ENCODE results near the gene CCDC7. TPM values are rescaled to one million over a fixed set of nuclear protein-coding genes. Genes with fewer than 3 reads are reported as not detected.

Gene CCDC7
- total and polyA plus RNA-seq, 2 experiments from 2014 or later = 0.83 to 1.6 TPM

DNA sequence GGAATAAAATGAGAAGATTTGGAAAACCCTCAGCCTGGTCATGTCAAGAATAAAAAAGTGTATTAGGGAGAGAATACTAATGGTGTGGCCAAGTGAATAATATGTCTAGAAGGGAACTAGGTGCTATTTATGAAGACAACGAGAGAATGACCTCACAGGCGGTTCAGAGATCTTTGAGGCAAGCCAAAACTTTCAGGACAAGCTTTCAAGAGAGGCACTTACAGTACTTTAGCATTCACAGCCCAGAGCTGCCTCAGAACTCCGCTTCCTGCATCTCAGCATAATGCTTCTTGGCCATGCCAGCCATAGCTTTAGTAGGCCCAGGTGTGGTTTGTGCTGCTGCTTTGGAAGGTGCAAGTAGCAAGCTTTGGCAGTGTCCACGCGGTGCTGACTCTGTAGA, 37.2 kb upstream of the CCDC7 start:
- Mint-ChIP-seq H3K9me3 (no peaks in the 10 kb centered on the region), H3K4me1 (no peaks in the 10 kb centered on the region), H3K27me3 (ENCODE audit: insufficient read depth, low read depth, poor library complexity) (no peaks in the 10 kb centered on the region), H3K4me3 (no peak overlapping the region), H3K27ac (no peak overlapping the region), H3K36me3 (ENCODE audit: low read depth) (no peaks in the 10 kb centered on the region)
- H3K36me3 ChIP-seq (ENCODE audit: insufficient read depth) = no peaks in the 10 kb centered on the region
- H3K27me3 ChIP-seq (ENCODE audit: insufficient read depth) = no peaks in the 10 kb centered on the region
- ATAC-seq = no peak
- no peak overlapping the region; the same call in 1 of the 2 replicates for H2AFZ ChIP-seq
- no peak for DNase-seq (ENCODE audit: low spot score)
- no peaks in the 10 kb centered on the region for H3K9me2 ChIP-seq (ENCODE audit: insufficient read depth)
- no peaks in the 10 kb centered on the region for H3K79me2 ChIP-seq (replicated peaks; ENCODE audit: insufficient read depth)
- H3K27ac ChIP-seq (ENCODE audit: low read depth) = no peak overlapping the region
- no peak overlapping the region for H3K4me3 ChIP-seq
- TF ChIP-seq ETS1 (IDR thresholded peaks at IDR 0.05) = no peak
- no peak for TF ChIP-seq JUNB (IDR thresholded peaks at IDR 0.05; ENCODE audit: unreplicated experiment)
- no peak for TF ChIP-seq REST (IDR thresholded peaks at IDR 0.05; ENCODE audit: unreplicated experiment)
- no peak for TF ChIP-seq EZH2phosphoT487 (IDR thresholded peaks at IDR 0.05; ENCODE audit: unreplicated experiment)
- no peak for TF ChIP-seq CREB1 (CRISPR knock-in tag; IDR thresholded peaks at IDR 0.05; ENCODE audit: low read depth)
- TF ChIP-seq ZNF331 (CRISPR knock-in tag; IDR thresholded peaks at IDR 0.05; ENCODE audit: low read depth) = no peak
- no peaks in the 10 kb centered on the region for H3K4me1 ChIP-seq (ENCODE audit: insufficient read depth)
- no peaks in the 10 kb centered on the region for H3F3A ChIP-seq (replicated peaks; ENCODE audit: low read depth)
- no peaks in the 10 kb centered on the region for H4K20me1 ChIP-seq (replicated peaks; ENCODE audit: insufficient read depth)
- H3K4me2 ChIP-seq = no peak overlapping the region

DNA sequence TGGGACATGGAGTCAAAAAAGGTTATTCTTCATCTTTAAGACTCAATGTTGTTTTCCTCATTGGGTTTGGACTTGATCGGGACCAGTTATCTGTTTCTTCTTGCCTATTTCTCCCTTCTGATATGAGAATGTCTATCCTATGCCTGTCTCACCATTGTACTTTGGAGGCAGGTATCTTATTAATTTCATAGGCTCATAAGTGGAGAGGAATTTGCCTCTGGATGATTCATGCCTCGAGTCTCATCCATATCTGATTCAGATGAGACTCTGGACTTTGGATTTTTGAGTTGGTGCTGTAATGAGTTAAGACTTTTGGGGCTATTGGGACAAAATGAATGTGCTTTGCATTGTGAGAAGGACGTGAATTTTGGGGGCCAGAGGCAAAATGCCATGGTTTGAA, 36.2 kb upstream of the CCDC7 start:
- H3K36me3 ChIP-seq (ENCODE audit: insufficient read depth) = no peaks in the 10 kb centered on the region
- no peak overlapping the region for H3K4me3 ChIP-seq
- Mint-ChIP-seq H3K36me3 (ENCODE audit: low read depth) (no peaks in the 10 kb centered on the region), H3K4me3 (no peak overlapping the region), H3K9me3 (no peaks in the 10 kb centered on the region), H3K27ac (no peak overlapping the region), H3K27me3 (ENCODE audit: insufficient read depth, low read depth, poor library complexity) (no peaks in the 10 kb centered on the region), H3K4me1 (no peaks in the 10 kb centered on the region)
- H3K27me3 ChIP-seq (ENCODE audit: insufficient read depth) = no peaks in the 10 kb centered on the region
- ATAC-seq = no peak
- H3K9me2 ChIP-seq (ENCODE audit: insufficient read depth) = no peaks in the 10 kb centered on the region
- no peak for DNase-seq (ENCODE audit: low spot score)
- H3K4me1 ChIP-seq (ENCODE audit: insufficient read depth) = no peaks in the 10 kb centered on the region
- no peak overlapping the region for H3K27ac ChIP-seq (ENCODE audit: low read depth)
- no peak overlapping the region for H3K4me2 ChIP-seq
- H3K79me2 ChIP-seq (replicated peaks; ENCODE audit: insufficient read depth) = no peaks in the 10 kb centered on the region
- no peaks in the 10 kb centered on the region for H4K20me1 ChIP-seq (replicated peaks; ENCODE audit: insufficient read depth)
- no peaks in the 10 kb centered on the region for H3F3A ChIP-seq (replicated peaks; ENCODE audit: low read depth)
- no peak overlapping the region for H2AFZ ChIP-seq
- TF ChIP-seq JUNB (IDR thresholded peaks at IDR 0.05; ENCODE audit: unreplicated experiment) (no peak), ZNF331 (CRISPR knock-in tag; IDR thresholded peaks at IDR 0.05; ENCODE audit: low read depth) (no peak), REST (IDR thresholded peaks at IDR 0.05; ENCODE audit: unreplicated experiment) (no peak)
- TF ChIP-seq, protein P1, sequence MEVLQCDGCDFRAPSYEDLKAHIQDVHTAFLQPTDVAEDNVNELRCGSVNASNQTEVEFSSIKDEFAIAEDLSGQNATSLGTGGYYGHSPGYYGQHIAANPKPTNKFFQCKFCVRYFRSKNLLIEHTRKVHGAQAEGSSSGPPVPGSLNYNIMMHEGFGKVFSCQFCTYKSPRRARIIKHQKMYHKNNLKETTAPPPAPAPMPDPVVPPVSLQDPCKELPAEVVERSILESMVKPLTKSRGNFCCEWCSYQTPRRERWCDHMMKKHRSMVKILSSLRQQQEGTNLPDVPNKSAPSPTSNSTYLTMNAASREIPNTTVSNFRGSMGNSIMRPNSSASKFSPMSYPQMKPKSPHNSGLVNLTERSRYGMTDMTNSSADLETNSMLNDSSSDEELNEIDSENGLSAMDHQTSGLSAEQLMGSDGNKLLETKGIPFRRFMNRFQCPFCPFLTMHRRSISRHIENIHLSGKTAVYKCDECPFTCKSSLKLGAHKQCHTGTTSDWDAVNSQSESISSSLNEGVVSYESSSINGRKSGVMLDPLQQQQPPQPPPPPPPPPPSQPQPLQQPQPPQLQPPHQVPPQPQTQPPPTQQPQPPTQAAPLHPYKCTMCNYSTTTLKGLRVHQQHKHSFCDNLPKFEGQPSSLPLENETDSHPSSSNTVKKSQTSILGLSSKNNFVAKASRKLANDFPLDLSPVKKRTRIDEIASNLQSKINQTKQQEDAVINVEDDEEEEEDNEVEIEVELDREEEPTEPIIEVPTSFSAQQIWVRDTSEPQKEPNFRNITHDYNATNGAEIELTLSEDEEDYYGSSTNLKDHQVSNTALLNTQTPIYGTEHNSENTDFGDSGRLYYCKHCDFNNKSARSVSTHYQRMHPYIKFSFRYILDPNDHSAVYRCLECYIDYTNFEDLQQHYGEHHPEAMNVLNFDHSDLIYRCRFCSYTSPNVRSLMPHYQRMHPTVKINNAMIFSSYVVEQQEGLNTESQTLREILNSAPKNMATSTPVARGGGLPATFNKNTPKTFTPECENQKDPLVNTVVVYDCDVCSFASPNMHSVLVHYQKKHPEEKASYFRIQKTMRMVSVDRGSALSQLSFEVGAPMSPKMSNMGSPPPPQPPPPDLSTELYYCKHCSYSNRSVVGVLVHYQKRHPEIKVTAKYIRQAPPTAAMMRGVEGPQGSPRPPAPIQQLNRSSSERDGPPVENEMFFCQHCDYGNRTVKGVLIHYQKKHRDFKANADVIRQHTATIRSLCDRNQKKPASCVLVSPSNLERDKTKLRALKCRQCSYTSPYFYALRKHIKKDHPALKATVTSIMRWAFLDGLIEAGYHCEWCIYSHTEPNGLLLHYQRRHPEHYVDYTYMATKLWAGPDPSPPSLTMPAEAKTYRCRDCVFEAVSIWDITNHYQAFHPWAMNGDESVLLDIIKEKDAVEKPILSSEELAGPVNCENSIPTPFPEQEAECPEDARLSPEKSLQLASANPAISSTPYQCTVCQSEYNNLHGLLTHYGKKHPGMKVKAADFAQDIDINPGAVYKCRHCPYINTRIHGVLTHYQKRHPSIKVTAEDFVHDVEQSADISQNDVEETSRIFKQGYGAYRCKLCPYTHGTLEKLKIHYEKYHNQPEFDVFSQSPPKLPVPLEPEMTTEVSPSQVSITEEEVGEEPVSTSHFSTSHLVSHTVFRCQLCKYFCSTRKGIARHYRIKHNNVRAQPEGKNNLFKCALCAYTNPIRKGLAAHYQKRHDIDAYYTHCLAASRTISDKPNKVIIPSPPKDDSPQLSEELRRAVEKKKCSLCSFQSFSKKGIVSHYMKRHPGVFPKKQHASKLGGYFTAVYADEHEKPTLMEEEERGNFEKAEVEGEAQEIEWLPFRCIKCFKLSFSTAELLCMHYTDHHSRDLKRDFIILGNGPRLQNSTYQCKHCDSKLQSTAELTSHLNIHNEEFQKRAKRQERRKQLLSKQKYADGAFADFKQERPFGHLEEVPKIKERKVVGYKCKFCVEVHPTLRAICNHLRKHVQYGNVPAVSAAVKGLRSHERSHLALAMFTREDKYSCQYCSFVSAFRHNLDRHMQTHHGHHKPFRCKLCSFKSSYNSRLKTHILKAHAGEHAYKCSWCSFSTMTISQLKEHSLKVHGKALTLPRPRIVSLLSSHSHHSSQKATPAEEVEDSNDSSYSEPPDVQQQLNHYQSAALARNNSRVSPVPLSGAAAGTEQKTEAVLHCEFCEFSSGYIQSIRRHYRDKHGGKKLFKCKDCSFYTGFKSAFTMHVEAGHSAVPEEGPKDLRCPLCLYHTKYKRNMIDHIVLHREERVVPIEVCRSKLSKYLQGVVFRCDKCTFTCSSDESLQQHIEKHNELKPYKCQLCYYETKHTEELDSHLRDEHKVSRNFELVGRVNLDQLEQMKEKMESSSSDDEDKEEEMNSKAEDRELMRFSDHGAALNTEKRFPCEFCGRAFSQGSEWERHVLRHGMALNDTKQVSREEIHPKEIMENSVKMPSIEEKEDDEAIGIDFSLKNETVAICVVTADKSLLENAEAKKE (CRISPR knock-in tag; IDR thresholded peaks at IDR 0.05) = no peak

Data from GM23338 (cell line).